ENCODE results near the gene LYPLA2.

GRCh38 chr1:23825762-23826522, 35.0 kb downstream of the LYPLA2 start:
- TF ChIP-seq CTCF (IDR thresholded peaks at IDR 0.05) = no peak
- no peak for TF ChIP-seq POLR2A (IDR thresholded peaks at IDR 0.05)
